Measurements from ENCODE around the gene LMF1. TPM values are rescaled to one million over a fixed set of nuclear protein-coding genes. Genes with fewer than 3 reads are reported as not detected.

The LMF1 gene
- total RNA-seq, 1 donor: 29.4 TPM

DNA sequence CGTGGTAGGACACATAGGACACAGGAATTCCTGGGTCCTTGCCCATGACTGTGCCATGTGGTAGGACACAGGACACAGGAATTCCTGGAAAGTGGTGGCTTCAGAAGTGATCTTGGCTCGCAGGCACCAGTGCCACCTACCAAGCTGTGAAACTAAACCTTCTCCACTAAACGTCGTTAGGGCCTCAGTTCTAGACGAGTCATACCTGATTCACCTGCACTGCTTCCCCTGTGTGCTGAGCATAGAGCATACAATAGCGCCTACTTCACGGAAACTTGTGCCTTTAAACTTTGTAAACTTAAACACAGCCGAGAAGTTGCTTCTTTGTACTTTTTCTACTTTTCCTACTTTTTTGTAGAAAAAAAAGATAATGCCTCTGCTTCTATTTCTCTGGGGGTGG is 15.6 kb upstream of the LMF1 start:
- no peak for DNase-seq (ENCODE audit: low read depth)
- no peak overlapping the region for H3K4me3 ChIP-seq (ENCODE audit: low read depth, low read length)
- TF ChIP-seq, protein P1, sequence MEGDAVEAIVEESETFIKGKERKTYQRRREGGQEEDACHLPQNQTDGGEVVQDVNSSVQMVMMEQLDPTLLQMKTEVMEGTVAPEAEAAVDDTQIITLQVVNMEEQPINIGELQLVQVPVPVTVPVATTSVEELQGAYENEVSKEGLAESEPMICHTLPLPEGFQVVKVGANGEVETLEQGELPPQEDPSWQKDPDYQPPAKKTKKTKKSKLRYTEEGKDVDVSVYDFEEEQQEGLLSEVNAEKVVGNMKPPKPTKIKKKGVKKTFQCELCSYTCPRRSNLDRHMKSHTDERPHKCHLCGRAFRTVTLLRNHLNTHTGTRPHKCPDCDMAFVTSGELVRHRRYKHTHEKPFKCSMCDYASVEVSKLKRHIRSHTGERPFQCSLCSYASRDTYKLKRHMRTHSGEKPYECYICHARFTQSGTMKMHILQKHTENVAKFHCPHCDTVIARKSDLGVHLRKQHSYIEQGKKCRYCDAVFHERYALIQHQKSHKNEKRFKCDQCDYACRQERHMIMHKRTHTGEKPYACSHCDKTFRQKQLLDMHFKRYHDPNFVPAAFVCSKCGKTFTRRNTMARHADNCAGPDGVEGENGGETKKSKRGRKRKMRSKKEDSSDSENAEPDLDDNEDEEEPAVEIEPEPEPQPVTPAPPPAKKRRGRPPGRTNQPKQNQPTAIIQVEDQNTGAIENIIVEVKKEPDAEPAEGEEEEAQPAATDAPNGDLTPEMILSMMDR (IDR thresholded peaks at IDR 0.05; ENCODE audit: insufficient read depth, low read length): no peak

DNA sequence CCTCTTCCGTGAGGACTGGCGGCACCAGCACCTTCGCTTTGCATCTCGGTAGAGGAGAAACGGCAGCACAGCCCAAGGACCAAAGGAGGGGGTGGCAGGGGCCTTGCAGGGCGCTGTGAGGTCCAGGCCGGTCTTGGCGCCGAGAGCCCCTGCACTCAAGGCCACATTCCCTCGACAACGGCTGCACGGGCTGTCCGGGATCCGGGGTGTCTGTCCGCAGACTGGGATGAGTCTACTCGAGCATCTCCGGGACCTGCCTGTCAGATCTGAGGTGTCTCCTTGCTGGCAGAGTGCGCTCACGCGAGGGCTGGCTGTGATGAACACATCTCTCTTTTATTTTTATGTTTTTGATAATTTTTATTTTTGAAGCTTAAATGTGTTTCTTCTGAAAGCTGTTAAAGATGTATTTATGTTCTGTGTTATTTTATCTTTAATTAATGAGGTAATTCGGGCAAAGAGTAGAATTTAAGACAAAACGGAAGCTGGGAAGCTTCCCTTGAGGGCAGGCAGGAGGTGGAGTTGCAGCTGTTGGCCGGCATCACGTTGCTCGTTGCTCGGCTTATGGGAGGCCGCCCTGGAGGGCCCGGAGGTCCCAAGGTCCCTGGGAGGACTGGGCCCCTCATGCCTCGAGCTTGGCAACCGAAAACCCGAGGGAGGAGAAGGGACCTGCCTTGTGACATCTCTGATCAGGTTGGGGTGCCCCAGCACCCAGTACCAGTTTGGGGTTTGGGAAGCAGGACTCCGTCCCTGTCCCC is 15.0 kb upstream of the LMF1 start:
- H3K4me3 ChIP-seq (ENCODE audit: low read depth, low read length): no peak overlapping the region
- DNase-seq (ENCODE audit: low read depth): no peak
- TF ChIP-seq, protein P1 (IDR thresholded peaks at IDR 0.05; ENCODE audit: insufficient read depth, low read length): no peak

DNA sequence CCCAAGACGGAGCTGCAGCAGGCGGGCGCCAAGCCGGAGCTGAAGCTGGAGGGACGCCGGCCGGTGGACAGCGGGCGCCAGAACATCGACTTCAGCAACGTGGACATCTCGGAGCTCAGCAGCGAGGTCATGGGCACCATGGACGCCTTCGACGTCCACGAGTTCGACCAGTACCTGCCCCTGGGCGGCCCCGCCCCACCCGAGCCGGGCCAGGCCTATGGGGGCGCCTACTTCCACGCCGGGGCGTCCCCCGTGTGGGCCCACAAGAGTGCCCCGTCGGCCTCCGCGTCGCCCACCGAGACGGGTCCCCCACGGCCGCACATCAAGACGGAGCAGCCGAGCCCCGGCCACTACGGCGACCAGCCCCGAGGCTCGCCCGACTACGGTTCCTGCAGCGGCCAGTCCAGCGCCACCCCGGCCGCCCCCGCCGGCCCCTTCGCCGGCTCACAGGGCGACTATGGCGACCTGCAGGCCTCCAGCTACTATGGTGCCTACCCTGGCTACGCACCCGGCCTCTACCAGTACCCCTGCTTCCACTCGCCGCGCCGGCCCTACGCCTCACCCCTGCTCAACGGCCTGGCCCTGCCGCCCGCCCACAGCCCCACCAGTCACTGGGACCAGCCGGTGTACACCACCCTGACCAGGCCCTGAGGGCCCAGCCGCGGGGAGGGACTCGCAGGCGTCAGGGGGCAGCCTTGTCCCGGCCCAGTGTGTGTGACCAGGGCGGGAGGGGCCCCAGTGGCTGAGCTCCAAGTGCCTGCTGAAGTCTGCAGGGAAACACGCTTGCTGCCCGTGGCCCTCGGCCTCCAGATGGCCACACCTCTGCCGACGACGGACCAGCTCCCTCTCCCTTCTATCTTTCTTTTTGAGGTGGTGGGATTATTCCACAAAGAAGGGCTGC is 14.2 kb upstream of the LMF1 start:
- TF ChIP-seq, protein P1 (IDR thresholded peaks at IDR 0.05; ENCODE audit: insufficient read depth, low read length): no peak
- no peak for DNase-seq (ENCODE audit: low read depth)
- no peak overlapping the region for H3K4me3 ChIP-seq (ENCODE audit: low read depth, low read length)

DNA sequence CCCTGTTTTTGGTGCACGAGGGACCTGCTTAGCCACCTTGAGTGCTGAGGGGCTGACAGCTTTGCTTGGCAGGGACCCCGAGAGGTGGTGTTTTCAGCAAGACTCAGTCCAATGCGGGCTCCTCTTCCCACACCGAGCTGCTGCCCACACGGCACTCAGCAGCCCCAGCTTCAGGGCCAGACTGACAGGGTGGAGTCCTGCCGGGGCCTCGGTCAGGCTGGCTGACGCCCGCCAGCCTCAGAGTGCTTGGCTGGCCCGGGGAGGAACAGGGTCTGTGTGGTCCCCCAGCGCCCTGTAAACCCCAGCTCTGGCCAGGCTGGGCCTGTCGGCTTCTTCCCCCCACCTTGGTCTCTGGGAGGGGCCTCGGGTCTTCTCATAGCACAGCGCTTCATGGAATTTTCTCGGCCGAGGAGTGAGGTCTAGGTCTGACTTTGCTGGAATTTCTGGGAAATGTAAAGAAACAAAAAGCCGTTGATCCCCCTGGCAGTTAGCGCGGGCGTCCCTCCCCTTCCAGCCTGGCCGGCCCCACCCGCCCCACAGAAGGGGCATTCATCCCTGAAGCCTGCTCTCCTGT is 13.4 kb upstream of the LMF1 start:
- DNase-seq (ENCODE audit: low read depth): no peak
- TF ChIP-seq, protein P1 (IDR thresholded peaks at IDR 0.05; ENCODE audit: insufficient read depth, low read length): no peak
- no peak overlapping the region for H3K4me3 ChIP-seq (ENCODE audit: low read depth, low read length)

DNA sequence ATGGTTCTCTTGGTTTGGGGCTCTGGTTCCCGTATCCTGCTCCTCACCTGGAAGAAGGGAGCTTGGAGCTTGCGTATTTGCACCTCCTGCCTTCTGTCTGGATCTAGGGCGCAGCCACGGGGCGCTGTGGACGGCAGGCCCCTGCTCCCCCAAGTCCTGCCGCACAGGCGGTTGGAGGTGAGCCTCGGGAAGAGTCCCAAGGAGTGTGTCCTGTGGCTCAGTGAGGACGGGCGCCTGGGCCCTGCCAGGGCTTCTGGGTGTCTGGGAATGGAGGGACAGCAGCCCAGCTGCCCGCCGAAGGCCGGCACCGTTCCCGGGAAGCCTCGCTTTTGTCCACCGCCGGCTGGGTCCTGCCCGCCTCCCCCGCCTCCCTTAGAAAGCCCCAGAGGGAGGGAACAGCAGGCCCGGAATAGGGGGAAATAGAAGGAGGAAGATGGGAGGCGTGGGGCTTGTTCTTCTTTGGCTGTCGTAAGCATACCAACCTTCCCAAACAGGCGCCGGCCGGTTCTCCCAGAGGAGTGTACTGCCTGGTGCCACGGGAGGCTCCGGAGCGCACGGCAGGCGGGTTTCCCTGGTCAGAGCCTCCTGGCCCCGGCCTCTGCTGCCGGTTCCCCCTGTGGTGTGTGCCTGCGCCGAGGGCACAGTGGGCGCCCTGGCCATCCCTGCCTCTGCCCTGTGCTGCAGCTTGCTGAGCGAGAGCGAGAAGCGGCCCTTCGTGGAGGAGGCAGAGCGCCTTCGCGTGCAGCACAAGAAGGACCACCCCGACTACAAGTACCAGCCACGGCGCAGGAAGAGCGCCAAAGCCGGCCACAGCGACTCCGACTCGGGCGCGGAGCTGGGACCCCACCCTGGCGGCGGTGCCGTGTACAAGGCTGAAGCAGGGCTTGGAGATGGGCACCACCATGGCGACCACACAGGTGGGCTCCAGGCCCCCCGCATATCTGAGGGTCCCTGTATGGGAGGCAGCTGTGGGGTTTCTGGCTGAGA is 12.6 kb upstream of the LMF1 start:
- no peak overlapping the region for H3K4me3 ChIP-seq (ENCODE audit: low read depth, low read length)
- DNase-seq (ENCODE audit: low read depth): no peak
- TF ChIP-seq, protein P1 (IDR thresholded peaks at IDR 0.05; ENCODE audit: insufficient read depth, low read length): no peak
